H1 (cell line): ENCODE results near the gene COL27A1. TPM values are rescaled to one million over a fixed set of nuclear protein-coding genes. Genes with fewer than 3 reads are reported as not detected.

Source experiments
- polyA plus RNA-seq, 7 experiments: library from polyadenylated mRNA; depleted of rRNA in 3 of 7; stranded (reverse) in 5 of 7; unstranded in 2 of 7; fragments of >200 nt in 5 of 7; fragments of 200-250 nt in 2 of 7; gene quantifications; 1 replicate in 5 of 7; 2 replicates in 1 of 7; 4 replicates in 1 of 7; pipeline versions ENCODE4 v1.2.1 to v1.2.3, GENCODE V29; 2011 to 2013; ENCODE audit warnings: missing spikeins in 2 of 7, mixed read lengths in 2 of 7
- total RNA-seq: library from RNA; stranded (reverse); fragmentation: NEBNext Ultra II Directional; extraction: Animal tissue kit (Norgen Biotek cat#: 25700); gene quantifications from 2 replicates; pipeline ENCODE4 v1.2.1, GENCODE V29; 2021
- TF ChIP-seq, protein P1 (sequence below): IDR thresholded peaks from 2 replicates; pipeline ENCODE4 v1.6.1; 2012; ENCODE audit warnings: low read length, inconsistent platforms

COL27A1 gene
- total and polyA plus RNA-seq, 2 of the 8 experiments (the other 6 are each of a cell fraction or from before 2014, with no cell fraction given) = 15.1 to 22.8 TPM

GRCh38 chr9:114314881-114315722 lies 159.8 kb downstream of the COL27A1 start (continued):
- TF ChIP-seq, protein P1, sequence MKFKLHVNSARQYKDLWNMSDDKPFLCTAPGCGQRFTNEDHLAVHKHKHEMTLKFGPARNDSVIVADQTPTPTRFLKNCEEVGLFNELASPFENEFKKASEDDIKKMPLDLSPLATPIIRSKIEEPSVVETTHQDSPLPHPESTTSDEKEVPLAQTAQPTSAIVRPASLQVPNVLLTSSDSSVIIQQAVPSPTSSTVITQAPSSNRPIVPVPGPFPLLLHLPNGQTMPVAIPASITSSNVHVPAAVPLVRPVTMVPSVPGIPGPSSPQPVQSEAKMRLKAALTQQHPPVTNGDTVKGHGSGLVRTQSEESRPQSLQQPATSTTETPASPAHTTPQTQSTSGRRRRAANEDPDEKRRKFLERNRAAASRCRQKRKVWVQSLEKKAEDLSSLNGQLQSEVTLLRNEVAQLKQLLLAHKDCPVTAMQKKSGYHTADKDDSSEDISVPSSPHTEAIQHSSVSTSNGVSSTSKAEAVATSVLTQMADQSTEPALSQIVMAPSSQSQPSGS = no peak
